Astrocyte (in vitro differentiated cells and primary cell): Measurements from ENCODE around the gene ZNF740. TPM values are rescaled to one million over a fixed set of nuclear protein-coding genes. Genes with fewer than 3 reads are reported as not detected.

Experiments used
- DNase-seq: peaks from one replicate; pipeline ENCODE4 v3.0.0-alpha.2; 2010; ENCODE audit warnings: low read depth
- FAIRE-seq: peaks from 2 replicates; lab custom pipeline; 2011; peaks lifted over from hg19 to GRCh38; lab: Jason Lieb, UNC
- H2AFZ ChIP-seq: 2 replicates; pipeline ENCODE4 v1.6.0; 2012; ENCODE audit warnings: low read depth, low read length, inconsistent platforms
- H3K27ac ChIP-seq: 2 replicates; pipeline ENCODE4 v1.5.1; 2011; ENCODE audit warnings: low read depth, low read length, inconsistent platforms
- H3K27me3 ChIP-seq: 2 replicates; pipeline ENCODE4 v1.6.0; 2011; ENCODE audit warnings: low read length, inconsistent platforms; ENCODE audit not compliant: insufficient read depth
- H3K36me3 ChIP-seq: 2 replicates; pipeline ENCODE4 v1.5.1; 2011; ENCODE audit warnings: low read length, inconsistent platforms; ENCODE audit not compliant: insufficient read depth
- H3K4me1 ChIP-seq: 2 replicates; pipeline ENCODE4 v1.5.1; 2011; ENCODE audit warnings: low read length, inconsistent platforms; ENCODE audit not compliant: insufficient read depth
- H3K4me2 ChIP-seq: 2 replicates; pipeline ENCODE4 v1.6.0; 2012; ENCODE audit warnings: low read length, inconsistent platforms
- H3K4me3 ChIP-seq: 2 replicates; pipeline ENCODE4 v1.5.1; 2011; ENCODE audit warnings: low read depth, mild to moderate bottlenecking, low read length, inconsistent platforms; ENCODE audit not compliant: insufficient read depth
- H3K79me2 ChIP-seq: 2 replicates; pipeline ENCODE4 v1.6.0; 2012; ENCODE audit warnings: mild to moderate bottlenecking, low read length, inconsistent platforms; ENCODE audit not compliant: insufficient read depth
- H3K9ac ChIP-seq: 2 replicates; pipeline ENCODE4 v1.6.0; 2012; ENCODE audit warnings: mild to moderate bottlenecking, low read length, inconsistent platforms
- H3K9me3 ChIP-seq: 2 replicates; pipeline ENCODE4 v1.5.1; 2012; ENCODE audit warnings: low read depth, mild to moderate bottlenecking, low read length, inconsistent platforms; ENCODE audit not compliant: insufficient read depth
- H4K20me1 ChIP-seq: 2 replicates; pipeline ENCODE4 v1.6.0; 2012; ENCODE audit warnings: low read length, inconsistent platforms; ENCODE audit not compliant: insufficient read depth
- H3K27ac Mint-ChIP-seq: one replicate; pipeline ENCODE4 v1.8.0; 2021; ENCODE audit warnings: mild to moderate bottlenecking, mixed read lengths; ENCODE audit not compliant: unreplicated experiment
- H3K27me3 Mint-ChIP-seq: one replicate; pipeline ENCODE4 v1.8.0; 2021; ENCODE audit warnings: low read depth, mixed read lengths; ENCODE audit not compliant: unreplicated experiment
- H3K36me3 Mint-ChIP-seq: one replicate; pipeline ENCODE4 v1.8.0; 2021; ENCODE audit warnings: low read depth, mixed read lengths; ENCODE audit not compliant: unreplicated experiment
- H3K4me1 Mint-ChIP-seq: one replicate; pipeline ENCODE4 v1.8.0; 2021; ENCODE audit warnings: low read depth, mixed read lengths; ENCODE audit not compliant: unreplicated experiment
- H3K4me3 Mint-ChIP-seq: one replicate; pipeline ENCODE4 v1.8.0; 2021; ENCODE audit warnings: mild to moderate bottlenecking, moderate library complexity, mixed read lengths; ENCODE audit not compliant: unreplicated experiment
- H3K9me3 Mint-ChIP-seq: one replicate; pipeline ENCODE4 v1.8.0; 2021; ENCODE audit warnings: mild to moderate bottlenecking, mixed read lengths; ENCODE audit not compliant: unreplicated experiment
- EZH2 ChIP-seq: IDR thresholded peaks from 2 replicates; pipeline ENCODE4 v1.6.1; 2012; ENCODE audit warnings: mild to moderate bottlenecking, low read length, inconsistent platforms; ENCODE audit not compliant: insufficient read depth
- total RNA-seq: library from RNA; stranded (reverse); gene quantifications from 2 replicates; pipeline ENCODE4 v1.2.1, GENCODE V29; 2021
- TF ChIP-seq, protein P1 (sequence below): IDR thresholded peaks from 2 replicates; pipeline ENCODE4 v1.5.1; 2011; ENCODE audit warnings: low read depth, mild to moderate bottlenecking, inconsistent platforms, low read length, moderate library complexity; ENCODE audit not compliant: insufficient read depth

Gene ZNF740
- total RNA-seq, 1 donor from 2014 or later, result 31.0 TPM

- Histone ChIP-seq H3K36me3 (no peaks in the 10 kb centered on the region), H2AFZ (peak overlapping the region; percentile 50), H4K20me1 (no peaks in the 10 kb centered on the region), H3K9me3 (no peaks in the 10 kb centered on the region), H3K27ac (no peak overlapping the region), H3K9ac (no peak overlapping the region), H3K4me2 (peak overlapping the region; percentile 32), H3K4me1 (peaks cover 24% of the 10 kb centered on the region), H3K4me3 (no peak overlapping the region), H3K27me3 (peaks cover 16% of the 10 kb centered on the region), H3K79me2 (no peaks in the 10 kb centered on the region)
- no peak for TF ChIP-seq EZH2
- TF ChIP-seq, protein P1, sequence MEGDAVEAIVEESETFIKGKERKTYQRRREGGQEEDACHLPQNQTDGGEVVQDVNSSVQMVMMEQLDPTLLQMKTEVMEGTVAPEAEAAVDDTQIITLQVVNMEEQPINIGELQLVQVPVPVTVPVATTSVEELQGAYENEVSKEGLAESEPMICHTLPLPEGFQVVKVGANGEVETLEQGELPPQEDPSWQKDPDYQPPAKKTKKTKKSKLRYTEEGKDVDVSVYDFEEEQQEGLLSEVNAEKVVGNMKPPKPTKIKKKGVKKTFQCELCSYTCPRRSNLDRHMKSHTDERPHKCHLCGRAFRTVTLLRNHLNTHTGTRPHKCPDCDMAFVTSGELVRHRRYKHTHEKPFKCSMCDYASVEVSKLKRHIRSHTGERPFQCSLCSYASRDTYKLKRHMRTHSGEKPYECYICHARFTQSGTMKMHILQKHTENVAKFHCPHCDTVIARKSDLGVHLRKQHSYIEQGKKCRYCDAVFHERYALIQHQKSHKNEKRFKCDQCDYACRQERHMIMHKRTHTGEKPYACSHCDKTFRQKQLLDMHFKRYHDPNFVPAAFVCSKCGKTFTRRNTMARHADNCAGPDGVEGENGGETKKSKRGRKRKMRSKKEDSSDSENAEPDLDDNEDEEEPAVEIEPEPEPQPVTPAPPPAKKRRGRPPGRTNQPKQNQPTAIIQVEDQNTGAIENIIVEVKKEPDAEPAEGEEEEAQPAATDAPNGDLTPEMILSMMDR, result no peak
- peaks cover 21% of the 10 kb centered on the region for H3K4me1 Mint-ChIP-seq
- peak overlapping the region; percentile 34 for H3K27ac Mint-ChIP-seq
- H3K36me3 Mint-ChIP-seq, result peaks cover 3% of the 10 kb centered on the region
- DNase-seq (no peak), FAIRE-seq (no peak)
- H3K4me3 Mint-ChIP-seq, result no peak overlapping the region
- H3K9me3 Mint-ChIP-seq, result no peaks in the 10 kb centered on the region
- peaks cover 10% of the 10 kb centered on the region for H3K27me3 Mint-ChIP-seq
Observed at GRCh38 chr12:53234271-53234914, 53.9 kb downstream of the ZNF740 start.

- Mint-ChIP-seq H3K4me3 (no peak overlapping the region), H3K9me3 (no peaks in the 10 kb centered on the region)
- no peak for TF ChIP-seq EZH2
- TF ChIP-seq, protein P1, result no peak
Observed at GRCh38 chr12:53235164-53235563, 54.6 kb downstream of the ZNF740 start.

GRCh38 chr12:53235742-53236442, 55.4 kb downstream of the ZNF740 start:
- DNase-seq (no peak), FAIRE-seq (no peak)
- no peak overlapping the region for H3K9ac ChIP-seq
- peak overlapping the region; percentile 47 for H3K27ac Mint-ChIP-seq
- H4K20me1 ChIP-seq, result no peaks in the 10 kb centered on the region
- no peaks in the 10 kb centered on the region for H3K9me3 Mint-ChIP-seq
- H3K79me2 ChIP-seq, result no peaks in the 10 kb centered on the region
- H3K4me3 Mint-ChIP-seq, result no peak overlapping the region
- no peak for TF ChIP-seq EZH2
- TF ChIP-seq, protein P1, result no peak
- H3K4me1 ChIP-seq, result peaks cover 21% of the 10 kb centered on the region
- H3K9me3 ChIP-seq, result no peaks in the 10 kb centered on the region
- no peaks in the 10 kb centered on the region for H3K36me3 Mint-ChIP-seq
- H3K4me3 ChIP-seq, result no peak overlapping the region
- H3K36me3 ChIP-seq, result no peaks in the 10 kb centered on the region
- H3K27ac ChIP-seq, result no peak overlapping the region
- no peak overlapping the region for H2AFZ ChIP-seq
- H3K4me2 ChIP-seq, result no peak overlapping the region
- peaks cover 21% of the 10 kb centered on the region for H3K4me1 Mint-ChIP-seq
- peaks cover 16% of the 10 kb centered on the region for H3K27me3 ChIP-seq
- peaks cover 11% of the 10 kb centered on the region for H3K27me3 Mint-ChIP-seq

More at GRCh38 chr12:53235164-53235563, 54.6 kb downstream of the ZNF740 start:
- peaks cover 8% of the 10 kb centered on the region for H3K27me3 Mint-ChIP-seq
- no peak overlapping the region for H3K27ac Mint-ChIP-seq
- no peak overlapping the region for H3K4me2 ChIP-seq
- no peak for FAIRE-seq
- no peak overlapping the region for H3K4me3 ChIP-seq
- no peaks in the 10 kb centered on the region for H3K36me3 ChIP-seq
- H3K36me3 Mint-ChIP-seq, result no peaks in the 10 kb centered on the region
- H3K79me2 ChIP-seq, result no peaks in the 10 kb centered on the region
- peaks cover 24% of the 10 kb centered on the region for H3K4me1 ChIP-seq
- no peak overlapping the region for H3K27ac ChIP-seq
- no peaks in the 10 kb centered on the region for H3K9me3 ChIP-seq
- no peaks in the 10 kb centered on the region for H4K20me1 ChIP-seq
- H3K27me3 ChIP-seq, result peaks cover 16% of the 10 kb centered on the region
- DNase-seq, result no peak
- H2AFZ ChIP-seq, result no peak overlapping the region
- peaks cover 21% of the 10 kb centered on the region for H3K4me1 Mint-ChIP-seq
- H3K9ac ChIP-seq, result no peak overlapping the region
